Measurements from ENCODE around the gene CPXM2.

Gene CPXM2

GRCh38 chr10:123774132-123774742, 117.4 kb downstream of the CPXM2 start:
- DNase-seq (ENCODE audit: low read depth, low spot score) = no peak

- DNase-seq (ENCODE audit: low read depth, low spot score) = no peak
Measured at GRCh38 chr10:123772645-123773508, 118.7 kb downstream of the CPXM2 start.

GRCh38 chr10:123771877-123772644, 119.5 kb downstream of the CPXM2 start:
- DNase-seq (ENCODE audit: low read depth, low spot score) = no peak

GRCh38 chr10:123769647-123770046, 122.0 kb downstream of the CPXM2 start:
- DNase-seq (ENCODE audit: low read depth, low spot score) = no peak

- no peak for DNase-seq (ENCODE audit: low read depth, low spot score)
Measured at GRCh38 chr10:123766761-123767160, 124.8 kb downstream of the CPXM2 start.

GRCh38 chr10:123766012-123766411, 125.6 kb downstream of the CPXM2 start:
- DNase-seq (ENCODE audit: low read depth, low spot score) = no peak

- no peak for DNase-seq (ENCODE audit: low read depth, low spot score)
Measured at GRCh38 chr10:123761666-123762230, 129.9 kb downstream of the CPXM2 start.

- no peak for DNase-seq (ENCODE audit: low read depth, low spot score)
Measured at GRCh38 chr10:123761038-123761428, 130.6 kb downstream of the CPXM2 start.

GRCh38 chr10:123760356-123761037, 131.1 kb downstream of the CPXM2 start:
- no peak for DNase-seq (ENCODE audit: low read depth, low spot score)

- no peak for DNase-seq (ENCODE audit: low read depth, low spot score)
Measured at GRCh38 chr10:123759501-123760031, 132.0 kb downstream of the CPXM2 start.

- DNase-seq (ENCODE audit: low read depth, low spot score) = no peak
Measured at GRCh38 chr10:123759041-123759440, 132.6 kb downstream of the CPXM2 start.

GRCh38 chr10:123757853-123758252, 133.8 kb downstream of the CPXM2 start:
- no peak for DNase-seq (ENCODE audit: low read depth, low spot score)

GRCh38 chr10:123755061-123755460, 136.5 kb downstream of the CPXM2 start:
- no peak for DNase-seq (ENCODE audit: low read depth, low spot score)

GRCh38 chr10:123754123-123754522, 137.5 kb downstream of the CPXM2 start:
- DNase-seq (ENCODE audit: low read depth, low spot score) = no peak

GRCh38 chr10:123751342-123752134, 140.1 kb downstream of the CPXM2 start:
- no peak for DNase-seq (ENCODE audit: low read depth, low spot score)

GRCh38 chr10:123750901-123751300, 140.7 kb downstream of the CPXM2 start:
- no peak for DNase-seq (ENCODE audit: low read depth, low spot score)

- no peak for DNase-seq (ENCODE audit: low read depth, low spot score)
Measured at GRCh38 chr10:123748711-123749110, 142.9 kb downstream of the CPXM2 start.

- DNase-seq (ENCODE audit: low read depth, low spot score) = no peak
Measured at GRCh38 chr10:123747426-123747825, 144.2 kb downstream of the CPXM2 start.

- DNase-seq (ENCODE audit: low read depth, low spot score) = no peak
Measured at GRCh38 chr10:123746942-123747341, 144.7 kb downstream of the CPXM2 start.

- no peak for DNase-seq (ENCODE audit: low read depth, low spot score)
Measured at GRCh38 chr10:123746520-123746919, 145.1 kb downstream of the CPXM2 start.

All from brain pericyte (primary cell).